ENCODE data around the gene NOS1AP.

Gene NOS1AP

DNA sequence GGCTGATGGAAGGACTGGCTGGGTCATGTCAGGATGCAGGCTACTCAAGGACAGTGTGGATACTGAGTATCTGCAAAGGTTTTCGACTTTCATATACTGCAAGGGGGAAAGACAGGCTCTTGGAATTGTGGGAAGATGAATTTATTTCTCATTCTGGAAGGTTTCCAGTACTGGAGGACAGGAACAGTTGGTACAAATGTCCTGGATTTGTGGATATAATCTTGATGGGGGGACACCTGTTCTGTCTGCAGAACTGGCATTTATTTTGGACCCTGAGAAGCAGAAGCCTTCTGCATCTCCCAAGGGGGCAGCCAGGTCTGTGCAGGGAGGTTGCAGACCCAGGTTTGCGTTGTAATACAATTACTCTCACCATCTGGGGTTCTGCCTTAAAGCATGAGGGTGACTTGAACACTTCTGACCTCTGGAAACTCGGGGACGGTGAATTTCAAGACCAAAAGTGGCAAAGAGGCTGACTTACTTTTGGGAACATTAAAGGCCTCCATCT is 65.8 kb downstream of the NOS1AP start:
- in situ Hi-C loops (cut with MboI; ENCODE audit: low sequenced_read_pairs): no loop called here

DNA sequence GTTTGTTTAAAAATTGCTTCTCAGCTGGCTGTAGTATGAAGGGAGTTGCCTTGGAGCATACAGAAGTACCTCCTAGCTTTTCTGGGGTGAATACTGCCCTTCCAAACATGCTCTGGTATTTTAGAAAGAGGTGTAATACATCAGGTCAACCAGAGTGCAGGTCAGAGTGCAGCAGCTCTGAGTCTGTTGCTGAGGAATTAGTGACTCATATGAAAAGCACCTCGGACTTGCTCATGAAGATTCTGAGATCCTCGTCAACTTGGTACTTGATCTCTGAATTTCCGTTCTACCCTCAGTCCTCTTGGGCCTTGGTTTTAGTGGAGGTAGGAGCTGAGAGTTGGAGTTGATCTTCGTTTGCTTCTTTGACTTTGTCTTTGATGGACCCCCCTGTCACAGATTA is 67.3 kb downstream of the NOS1AP start:
- in situ Hi-C loops (cut with MboI; ENCODE audit: low sequenced_read_pairs): no loop called here

DNA sequence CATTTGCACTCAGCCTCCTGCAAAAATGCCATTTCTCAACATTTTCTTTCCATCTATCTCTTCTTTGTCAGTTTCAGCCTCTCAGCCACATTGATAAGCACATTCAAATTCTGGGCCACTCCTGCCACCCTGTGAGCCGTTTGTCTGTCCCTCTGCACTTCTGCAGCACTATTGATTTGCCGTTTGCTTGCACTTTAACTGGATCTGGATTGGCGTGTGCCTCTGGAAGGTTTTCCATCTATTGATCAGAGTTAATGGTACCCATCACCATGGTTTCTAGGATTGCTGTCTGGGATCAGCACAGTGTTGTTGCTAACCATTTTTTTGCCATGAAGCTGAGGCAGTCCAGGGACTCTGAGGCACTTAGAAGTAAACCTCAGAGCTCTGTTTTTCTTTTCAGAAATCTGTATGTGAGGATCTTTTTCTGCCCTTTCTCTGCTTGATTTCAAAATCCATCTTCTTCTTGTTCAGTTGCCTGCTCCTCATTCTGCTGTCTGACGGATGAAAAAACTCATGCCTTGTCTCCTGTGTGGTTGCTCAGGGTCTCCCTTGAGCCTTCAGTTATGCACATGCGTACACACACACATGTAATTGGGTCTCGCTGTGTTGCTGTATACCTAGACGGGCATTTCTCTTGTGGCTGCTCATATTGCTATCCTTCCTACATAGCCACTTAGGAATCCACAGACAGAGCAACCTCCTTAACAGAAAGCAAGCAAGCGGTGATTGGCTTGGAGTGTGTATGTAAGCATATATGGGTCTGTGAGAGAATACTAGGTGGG is 67.9 kb downstream of the NOS1AP start:
- in situ Hi-C loops (cut with MboI; ENCODE audit: low sequenced_read_pairs): no loop called here

DNA sequence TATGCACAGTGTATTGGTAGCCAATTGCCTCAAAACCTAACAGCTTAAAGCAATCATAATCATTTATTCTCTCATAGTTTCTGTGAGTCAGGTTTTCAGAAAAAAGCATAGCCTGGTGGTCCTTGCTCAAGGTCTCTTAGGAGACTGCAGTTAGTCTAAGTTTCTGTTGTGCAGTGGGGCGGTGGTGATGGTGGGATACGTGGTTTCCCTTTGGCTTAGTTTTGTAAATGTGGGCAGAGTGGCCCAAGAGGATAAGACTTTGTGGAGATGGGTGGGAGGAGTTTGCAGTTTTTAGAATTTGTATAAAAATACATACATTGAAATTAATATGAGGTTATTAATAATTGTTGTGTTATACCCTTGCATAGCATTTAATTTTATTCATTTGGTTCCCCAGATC is 68.6 kb downstream of the NOS1AP start:
- in situ Hi-C loops (cut with MboI; ENCODE audit: low sequenced_read_pairs): no loop called here

DNA sequence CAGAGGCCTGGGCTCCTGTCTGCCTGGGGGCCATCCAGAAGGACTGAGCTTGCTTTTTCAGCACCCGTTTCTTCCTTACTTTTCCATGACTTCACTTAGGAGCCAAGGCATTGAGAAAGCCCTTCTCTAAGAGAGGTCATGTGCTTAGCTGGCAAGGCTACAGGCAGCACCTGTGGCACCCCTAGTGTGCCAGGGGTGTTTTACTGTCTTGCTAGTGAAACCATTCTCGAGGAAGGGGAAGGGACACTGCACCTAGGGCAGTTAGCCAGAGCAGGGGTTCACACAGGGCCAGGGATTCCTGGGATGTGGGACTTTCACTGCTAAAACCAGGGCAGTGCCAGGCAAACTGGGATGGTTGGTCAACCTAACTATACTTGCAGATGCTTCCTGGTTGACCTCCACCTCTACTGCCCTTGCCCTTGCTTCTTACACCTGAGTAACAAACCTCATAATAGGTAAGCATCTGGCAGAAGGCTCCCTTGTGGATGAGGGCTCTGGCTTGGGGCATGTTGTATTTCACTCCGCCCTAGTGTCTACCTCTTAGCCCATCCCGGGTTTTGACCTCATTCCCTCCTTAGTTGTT is 69.2 kb downstream of the NOS1AP start:
- in situ Hi-C loops (cut with MboI; ENCODE audit: low sequenced_read_pairs): no loop called here

DNA sequence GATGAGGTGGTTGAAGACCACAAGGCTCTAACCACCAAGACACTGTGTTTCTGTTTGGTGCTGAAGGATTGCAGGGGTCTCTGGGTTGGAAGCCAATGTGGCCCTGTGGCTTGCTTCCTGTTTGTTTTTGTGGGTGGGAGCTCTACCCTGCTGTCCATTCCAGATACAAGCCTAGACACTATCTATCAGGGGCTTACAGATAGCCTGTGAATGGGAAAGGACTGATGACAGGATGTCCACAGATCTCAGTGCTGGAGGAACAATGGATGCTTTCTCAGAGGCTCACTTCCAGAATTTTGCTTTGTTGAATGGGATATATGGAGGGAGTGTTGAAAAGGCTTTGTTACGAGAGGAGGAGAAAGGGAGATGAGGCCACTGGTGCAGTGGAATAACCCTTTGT is 69.7 kb downstream of the NOS1AP start:
- in situ Hi-C loops (cut with MboI; ENCODE audit: low sequenced_read_pairs): no loop called here

DNA sequence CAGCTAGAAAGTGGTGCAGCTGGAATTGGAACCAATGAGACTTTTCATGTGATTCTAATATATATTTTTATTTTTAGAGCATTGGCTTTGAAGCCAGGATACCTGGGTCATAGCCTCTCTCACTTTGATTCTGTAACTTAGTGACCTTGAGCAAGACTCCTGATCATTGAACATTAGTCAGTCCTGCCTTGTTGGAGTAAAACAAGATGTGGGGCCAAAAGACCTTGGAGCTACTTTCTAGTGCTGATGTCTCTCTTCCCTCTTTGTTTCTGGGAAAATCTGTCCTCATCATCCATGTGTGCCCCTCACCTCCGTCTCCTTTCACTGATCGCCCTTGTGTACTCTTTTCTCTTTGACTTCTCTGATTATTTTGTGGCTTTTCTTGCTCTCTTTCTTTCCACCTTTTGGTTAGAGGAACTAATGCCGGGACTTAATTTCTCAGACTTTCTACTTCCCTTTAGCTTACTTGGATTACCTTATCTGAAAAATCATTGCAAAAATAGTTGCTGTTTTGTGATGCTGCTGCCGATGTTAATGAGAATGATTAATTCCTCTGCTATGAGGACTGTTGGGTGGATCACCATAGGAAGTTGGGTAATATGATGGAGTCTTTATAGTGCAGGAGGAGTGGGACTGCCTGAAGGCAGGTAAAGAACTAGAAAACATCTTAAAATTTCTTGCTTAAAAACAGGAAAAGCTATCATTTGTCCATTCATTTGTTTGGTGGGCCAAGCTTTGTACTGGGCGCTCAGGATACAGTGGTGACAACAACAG is 72.0 kb downstream of the NOS1AP start:
- in situ Hi-C loops (cut with MboI; ENCODE audit: low sequenced_read_pairs): no loop called here

DNA sequence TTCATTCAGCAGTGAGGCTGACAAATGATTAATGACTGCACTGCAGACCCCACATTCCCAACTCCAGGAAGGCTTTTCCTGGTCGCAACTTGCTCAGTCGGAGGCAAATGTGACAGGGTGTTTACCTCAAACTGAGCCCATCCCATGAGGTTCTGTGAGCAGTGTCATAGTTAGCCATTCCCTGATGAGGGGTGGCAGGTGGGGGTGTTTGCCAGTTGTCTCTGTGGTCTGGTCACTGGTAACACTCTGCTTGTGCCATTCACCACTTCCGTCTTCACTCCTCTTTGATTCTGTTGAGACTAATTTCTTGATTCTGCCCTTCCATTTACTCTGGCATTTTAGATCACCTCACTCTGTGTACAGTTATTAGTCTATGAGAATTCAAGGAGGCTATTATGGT is 73.5 kb downstream of the NOS1AP start:
- in situ Hi-C loops (cut with MboI; ENCODE audit: low sequenced_read_pairs): no loop called here

DNA sequence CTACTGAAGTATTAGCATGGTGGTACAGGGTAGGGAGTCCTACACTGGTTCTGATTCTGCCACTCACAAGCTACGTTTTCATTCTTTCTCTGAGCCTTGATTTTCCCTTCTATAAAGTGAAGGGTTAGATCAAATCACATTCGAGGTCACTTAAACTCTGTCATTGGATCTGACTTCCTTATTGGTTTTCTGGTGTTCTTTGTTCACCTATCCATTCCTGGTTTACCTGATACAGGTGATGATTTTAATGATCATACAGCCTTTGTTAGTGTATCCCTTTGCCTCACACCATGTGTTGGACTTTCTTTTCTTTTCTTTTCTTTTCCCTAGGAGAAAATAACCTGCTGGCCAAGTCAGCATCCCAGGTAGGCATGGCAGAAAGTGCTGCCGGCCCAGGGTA is 74.8 kb downstream of the NOS1AP start:
- in situ Hi-C loops (cut with MboI; ENCODE audit: low sequenced_read_pairs): no loop called here

DNA sequence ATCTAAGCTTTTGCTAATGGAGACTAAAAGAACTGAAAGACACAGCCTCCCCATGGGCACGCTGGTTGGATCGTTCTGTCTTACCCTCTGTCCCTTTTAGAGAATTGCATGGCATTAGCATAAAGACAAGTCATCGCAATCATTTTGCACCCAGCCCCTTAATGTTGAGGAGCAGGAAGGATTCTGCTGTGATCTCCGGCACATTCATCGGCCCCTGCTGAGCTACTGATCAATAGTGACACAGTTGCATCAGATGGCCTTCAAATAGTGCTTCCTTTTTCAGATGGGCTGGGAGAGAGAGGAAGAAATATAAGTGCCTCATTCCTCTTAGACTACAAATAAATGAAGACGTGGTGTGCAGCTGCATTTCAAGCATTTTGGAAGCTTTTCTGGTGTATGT is 75.4 kb downstream of the NOS1AP start:
- in situ Hi-C loops (cut with MboI; ENCODE audit: low sequenced_read_pairs): no loop called here

DNA sequence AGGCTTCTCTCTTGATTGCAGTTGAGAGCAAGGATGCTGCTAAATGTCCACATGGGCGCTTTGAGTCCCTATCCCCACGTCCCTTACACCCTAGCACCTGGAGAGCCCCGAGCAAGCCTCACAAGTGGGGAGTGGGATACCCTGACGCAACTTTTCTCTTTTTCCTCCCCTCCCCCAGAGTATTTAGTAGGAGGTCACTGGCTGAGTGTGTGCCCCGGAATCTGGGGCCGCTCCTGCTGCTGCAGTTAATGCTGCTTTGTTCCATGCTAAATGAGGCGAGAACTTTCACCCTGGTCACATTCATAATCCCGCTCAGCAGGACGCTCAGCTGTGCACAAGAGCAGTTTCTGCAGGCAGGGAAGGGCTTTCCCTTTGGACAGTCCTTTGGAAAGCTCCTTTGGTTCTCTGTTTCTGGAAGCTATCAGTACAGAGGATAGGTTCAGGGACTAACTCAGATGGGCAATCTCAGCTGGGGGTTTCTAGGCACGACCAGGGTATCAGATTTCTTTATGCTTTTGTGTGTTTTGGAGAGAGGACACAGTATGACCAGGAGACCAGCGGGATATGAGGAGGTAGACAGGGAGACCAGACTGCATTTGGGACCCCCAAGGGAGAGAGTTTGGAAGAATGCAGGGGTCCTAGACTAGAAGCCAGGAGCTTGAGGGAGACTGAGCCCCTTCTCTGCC is 75.9 kb downstream of the NOS1AP start:
- in situ Hi-C loops (cut with MboI; ENCODE audit: low sequenced_read_pairs): no loop called here

DNA sequence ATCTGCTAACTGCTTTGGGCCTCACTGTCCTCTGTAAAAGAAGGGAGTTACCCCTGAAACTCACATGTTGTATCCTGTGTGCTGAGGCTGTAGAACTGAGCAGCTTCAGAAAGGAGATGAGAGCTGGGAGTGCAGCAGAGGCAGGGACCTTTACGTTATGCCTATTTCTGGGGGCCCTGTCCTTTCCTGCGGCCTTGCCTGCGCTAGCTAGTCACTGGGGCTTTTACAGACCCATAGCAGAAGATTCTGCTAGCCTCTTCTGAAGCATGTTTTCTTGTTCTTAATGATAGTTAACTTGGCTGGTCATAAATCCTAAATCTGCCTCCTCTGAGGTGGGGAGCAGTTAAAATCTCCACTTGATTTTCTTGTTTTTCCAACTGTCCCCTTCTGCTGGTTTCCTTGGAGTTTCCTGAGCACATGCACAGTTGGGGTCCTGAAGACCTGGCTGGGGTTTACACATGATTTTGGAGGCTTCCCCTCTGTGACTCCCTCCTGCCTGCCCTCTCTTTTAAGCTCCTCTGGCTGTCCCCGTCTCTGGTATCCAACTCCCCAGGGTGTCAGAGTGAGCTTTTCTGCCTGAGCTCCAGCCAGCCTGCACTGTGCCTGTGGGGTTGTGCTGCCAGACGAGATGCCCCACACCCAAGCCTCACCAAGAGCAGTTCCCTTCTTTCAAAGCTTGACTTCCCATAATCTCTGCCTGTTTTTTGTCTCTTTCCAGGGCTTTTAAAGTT is 76.6 kb downstream of the NOS1AP start:
- in situ Hi-C loops (cut with MboI; ENCODE audit: low sequenced_read_pairs): no loop called here

DNA sequence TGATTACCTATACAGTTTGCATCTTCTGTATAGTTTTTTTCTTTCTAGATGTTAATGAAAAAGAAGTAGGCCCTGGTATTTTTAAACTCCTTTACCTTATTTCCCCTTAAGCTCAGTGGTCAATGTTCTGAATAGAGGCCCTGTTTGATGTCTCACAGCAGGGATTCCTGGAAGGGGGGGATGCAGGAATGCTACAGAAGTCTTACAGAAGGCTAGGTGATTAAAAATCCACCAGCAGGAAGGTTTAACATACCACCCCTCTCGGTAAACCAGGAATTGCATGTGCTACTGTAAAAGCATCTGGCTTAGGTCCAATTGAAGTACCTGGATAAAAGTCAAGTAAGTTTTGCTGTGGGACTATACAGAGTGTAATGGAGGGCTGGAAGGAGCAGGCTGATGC is 78.3 kb downstream of the NOS1AP start:
- in situ Hi-C loops (cut with MboI; ENCODE audit: low sequenced_read_pairs): no loop called here

DNA sequence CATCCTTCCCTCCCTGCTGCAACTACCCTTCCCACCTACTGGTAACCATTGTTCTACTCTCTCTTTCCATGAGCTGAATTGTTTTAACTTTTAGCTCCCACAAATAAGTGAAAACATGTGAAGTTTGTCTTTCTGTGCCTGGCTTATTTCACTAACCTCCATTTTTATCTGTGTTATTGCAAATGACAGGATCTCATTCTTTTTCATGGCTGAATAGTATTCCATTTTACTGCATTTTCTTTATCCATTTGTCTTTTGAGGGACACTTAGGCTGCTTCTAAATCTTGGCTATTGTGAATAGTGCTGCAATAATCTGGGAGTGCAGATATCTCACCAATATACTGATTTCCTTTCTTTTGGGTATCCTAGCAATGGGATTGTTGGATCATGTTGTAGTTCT is 80.6 kb downstream of the NOS1AP start:
- in situ Hi-C loops (cut with MboI; ENCODE audit: low sequenced_read_pairs): no loop called here

DNA sequence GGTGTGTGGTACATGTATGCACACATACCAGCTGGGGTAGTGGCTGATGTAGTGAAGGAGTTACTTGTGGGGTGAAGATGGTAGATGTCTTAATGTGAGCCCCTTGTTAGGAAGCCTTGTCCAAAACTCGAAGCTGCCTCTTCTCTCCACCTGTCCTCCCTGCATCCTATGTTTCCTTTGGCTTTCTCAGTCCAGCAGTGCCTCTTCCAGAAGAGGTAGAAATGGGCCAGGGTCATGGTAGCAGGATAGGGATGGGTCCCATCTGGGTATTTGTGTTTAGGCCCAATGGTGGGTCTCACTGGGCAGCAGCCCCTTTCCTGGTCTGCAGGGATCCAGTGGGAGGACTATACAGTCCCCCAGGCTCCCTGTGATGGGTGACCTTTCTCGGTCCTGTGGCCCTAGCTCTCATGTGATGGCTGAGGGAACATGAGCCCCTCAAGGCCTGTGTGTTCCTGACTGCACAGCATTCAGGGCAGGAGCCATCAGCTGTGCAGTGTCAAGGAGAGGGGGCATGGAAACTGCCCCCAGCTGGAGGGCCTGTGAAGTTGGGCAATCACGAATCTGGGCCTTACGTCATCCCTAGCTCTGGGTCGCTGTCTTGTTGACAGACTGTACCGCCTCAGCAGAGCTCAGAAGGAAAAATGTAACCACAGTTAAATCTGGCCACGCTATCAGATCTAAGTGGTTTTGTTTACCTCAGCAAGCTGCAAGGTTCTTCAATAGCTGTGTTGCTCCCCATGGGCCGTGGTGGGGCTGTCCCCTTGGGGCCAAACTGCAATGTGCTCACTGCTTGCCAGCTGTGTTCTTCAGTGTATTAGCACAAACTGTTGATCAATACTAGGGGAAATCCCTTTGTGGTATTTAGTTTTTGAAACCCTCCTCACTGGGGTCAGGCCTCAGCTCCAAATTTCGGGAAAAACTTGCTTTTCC is 82.7 kb downstream of the NOS1AP start:
- in situ Hi-C loops (cut with MboI; ENCODE audit: low sequenced_read_pairs): no loop called here

DNA sequence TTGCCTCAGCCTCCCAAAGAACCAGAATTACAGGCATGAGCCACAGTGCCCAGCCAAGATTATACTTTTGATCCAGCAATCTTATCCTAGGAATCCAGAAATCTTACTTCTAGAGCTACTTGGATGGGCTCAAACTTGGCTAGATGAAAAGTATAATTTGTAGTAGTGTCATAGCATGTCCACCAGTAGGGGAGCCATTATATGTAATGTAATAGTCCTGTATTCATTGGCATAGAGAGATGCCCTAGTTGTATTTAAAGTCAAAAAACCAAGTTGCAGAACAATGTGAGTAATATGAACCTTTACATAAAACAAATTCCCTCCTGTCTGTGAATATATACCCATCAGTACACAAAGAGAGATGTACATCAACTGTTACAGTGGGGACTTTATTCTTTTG is 83.9 kb downstream of the NOS1AP start:
- in situ Hi-C loops (cut with MboI; ENCODE audit: low sequenced_read_pairs): no loop called here

DNA sequence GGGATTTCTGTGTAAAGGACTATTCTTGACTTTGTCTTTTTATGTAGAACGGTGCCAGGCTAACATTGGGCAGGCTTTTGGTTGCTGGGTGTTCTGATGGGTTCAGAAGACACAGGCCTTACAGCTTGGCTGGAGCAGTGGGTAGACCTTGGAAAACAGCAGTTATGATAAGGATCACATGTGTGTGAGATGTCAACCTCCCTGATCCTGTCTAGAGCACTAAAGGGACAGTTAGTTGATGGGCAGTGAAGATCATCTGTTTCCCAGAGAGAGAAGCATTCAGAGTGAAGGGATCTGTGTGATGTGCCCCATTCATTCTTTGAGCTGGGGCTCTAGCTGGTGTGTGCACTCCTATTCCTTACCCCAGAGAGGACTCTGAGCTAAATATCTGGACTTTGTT is 88.0 kb downstream of the NOS1AP start:
- in situ Hi-C loops (cut with MboI; ENCODE audit: low sequenced_read_pairs): no loop called here

DNA sequence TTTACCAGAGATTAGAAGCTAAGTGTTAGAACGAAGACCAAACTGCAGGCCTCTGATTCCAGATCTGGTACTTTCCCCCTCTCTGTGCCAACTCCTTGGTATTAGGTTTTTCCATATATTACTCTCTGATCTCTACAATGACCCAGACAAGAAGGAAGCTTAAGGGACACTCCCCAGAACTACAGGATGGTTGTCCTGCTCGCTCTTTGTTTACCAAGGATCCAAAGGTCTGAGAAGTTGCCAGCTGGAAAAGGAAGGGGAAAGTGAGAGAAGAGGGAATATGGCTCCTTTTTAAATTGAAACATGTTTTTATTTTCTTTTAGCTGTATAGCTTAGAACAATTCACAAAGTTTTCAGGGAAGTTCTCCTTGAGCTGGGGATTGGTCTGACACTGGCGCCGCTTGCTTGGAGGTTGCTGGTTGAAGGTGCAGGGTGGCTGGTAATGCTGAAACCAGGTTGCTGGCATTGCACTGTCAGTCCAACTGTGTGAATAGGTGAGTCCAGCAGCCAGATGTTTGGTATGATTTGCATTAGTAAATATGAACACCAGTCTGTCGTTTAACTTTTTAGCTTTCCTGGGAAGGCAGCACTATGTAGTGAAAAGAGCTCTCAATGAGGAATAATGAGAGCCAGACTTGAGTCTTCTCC is 89.3 kb downstream of the NOS1AP start:
- in situ Hi-C loops (cut with MboI; ENCODE audit: low sequenced_read_pairs): no loop called here

DNA sequence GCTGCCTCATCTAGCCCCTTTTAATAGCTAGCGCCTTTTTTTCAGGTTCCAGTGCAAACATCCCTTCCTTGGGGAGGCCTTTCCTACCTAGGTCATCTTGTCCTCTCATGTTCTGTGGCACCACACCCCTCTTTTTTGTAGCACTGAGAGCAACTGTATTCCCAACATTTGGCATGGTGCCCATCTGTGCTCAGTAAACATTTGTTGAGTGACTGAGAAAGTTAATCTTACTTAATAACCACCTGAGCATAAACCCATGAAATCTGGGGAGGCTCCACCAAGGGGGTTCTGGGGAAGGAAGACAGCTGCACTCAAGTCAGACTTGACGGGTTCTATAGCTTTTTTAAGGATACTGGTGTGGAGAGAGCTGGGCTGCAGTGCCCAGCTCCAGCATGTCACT is 90.0 kb downstream of the NOS1AP start:
- in situ Hi-C loops (cut with MboI; ENCODE audit: low sequenced_read_pairs): no loop called here

Data from HL-60/S4 treated with phorbol 12-myristate 13-acetate at 8.2 ng/mL for 4 days and 3 days (cell line).